H1 (cell line): ENCODE results near the gene ITPK1. TPM values are rescaled to one million over a fixed set of nuclear protein-coding genes. Genes with fewer than 3 reads are reported as not detected.

Experiments
- ASH2L ChIP-seq: fragments of 200-600, 300-600 bp; sonication (generic); IDR thresholded peaks from one replicate; pipeline ENCODE4 v1.7.1; 2017; ENCODE audit warnings: low read length
- CBX5 ChIP-seq: fragments of 300-800, 300-1000 bp; sonication (generic); IDR thresholded peaks from 2 replicates; pipeline ENCODE4 v1.7.1; 2016; ENCODE audit warnings: antibody characterized with exemption, low read length, low read depth
- CBX8 ChIP-seq: fragments of 300-800, 300-1000 bp; sonication (generic); IDR thresholded peaks from 2 replicates; pipeline ENCODE4 v1.7.1; 2016; ENCODE audit warnings: low read depth, low read length, borderline replicate concordance
- HDAC2 ChIP-seq, 2 experiments: fragments of 300-600 bp in 1 of 2; sonication (generic) in 1 of 2; IDR thresholded peaks; 2 replicates each; pipeline ENCODE4 v1.6.1; 2011 to 2012; ENCODE audit warnings: low read depth in 2 of 2, low read length in 2 of 2, mild to moderate bottlenecking in 2 of 2, moderate library complexity in 2 of 2, borderline replicate concordance in 1 of 2, inconsistent platforms in 1 of 2
- NRF1 ChIP-seq: IDR thresholded peaks from 2 replicates; pipeline ENCODE4 v1.6.1; 2011; ENCODE audit warnings: mild to moderate bottlenecking, low read depth, low read length, improper control_type of control experiment
- POLR2A ChIP-seq, 2 experiments: IDR thresholded peaks; 1 replicate in 1 of 2; 2 replicates in 1 of 2; pipeline ENCODE4 v1.6.1; 2011; ENCODE audit warnings: low read depth in 2 of 2, low read length in 2 of 2, mild to moderate bottlenecking in 2 of 2; ENCODE audit errors: control extremely low read depth in 1 of 2
- SAP30 ChIP-seq: fragments of 300-600 bp; sonication (generic); IDR thresholded peaks from 2 replicates; pipeline ENCODE4 v1.7.1; 2012; ENCODE audit warnings: low read length, moderate library complexity, mild to moderate bottlenecking, inconsistent platforms; ENCODE audit not compliant: insufficient read depth, insufficient replicate concordance
- SIX5 ChIP-seq: IDR thresholded peaks from 2 replicates; pipeline ENCODE4 v1.6.1; 2011; ENCODE audit warnings: mild to moderate bottlenecking, low read depth, low read length
- TAF1 ChIP-seq: IDR thresholded peaks from 2 replicates; pipeline ENCODE4 v1.6.1; 2011; ENCODE audit warnings: mild to moderate bottlenecking, low read depth, low read length
- polyA plus RNA-seq, 7 experiments: library from polyadenylated mRNA; depleted of rRNA in 3 of 7; stranded (reverse) in 5 of 7; unstranded in 2 of 7; fragments of >200 nt in 5 of 7; fragments of 200-250 nt in 2 of 7; gene quantifications; 1 replicate in 5 of 7; 2 replicates in 1 of 7; 4 replicates in 1 of 7; pipeline versions ENCODE4 v1.2.1 to v1.2.3, GENCODE V29; 2011 to 2013; ENCODE audit warnings: missing spikeins in 2 of 7, mixed read lengths in 2 of 7
- total RNA-seq: library from RNA; stranded (reverse); fragmentation: NEBNext Ultra II Directional; extraction: Animal tissue kit (Norgen Biotek cat#: 25700); gene quantifications from 2 replicates; pipeline ENCODE4 v1.2.1, GENCODE V29; 2021
- TF ChIP-seq, protein P1 (sequence below): IDR thresholded peaks from 2 replicates; pipeline ENCODE4 v1.6.1; 2011; ENCODE audit warnings: low read length, improper control_type of control experiment
- TF ChIP-seq, protein P2 (sequence below): IDR thresholded peaks from 2 replicates; pipeline ENCODE4 v1.6.1; 2011; ENCODE audit warnings: low read depth, mild to moderate bottlenecking, low read length; ENCODE audit not compliant: insufficient read depth

ITPK1 gene
- total and polyA plus RNA-seq, 2 of the 8 experiments (the other 6 are each of a cell fraction or from before 2014, with no cell fraction given): 108 to 143 TPM

DNA sequence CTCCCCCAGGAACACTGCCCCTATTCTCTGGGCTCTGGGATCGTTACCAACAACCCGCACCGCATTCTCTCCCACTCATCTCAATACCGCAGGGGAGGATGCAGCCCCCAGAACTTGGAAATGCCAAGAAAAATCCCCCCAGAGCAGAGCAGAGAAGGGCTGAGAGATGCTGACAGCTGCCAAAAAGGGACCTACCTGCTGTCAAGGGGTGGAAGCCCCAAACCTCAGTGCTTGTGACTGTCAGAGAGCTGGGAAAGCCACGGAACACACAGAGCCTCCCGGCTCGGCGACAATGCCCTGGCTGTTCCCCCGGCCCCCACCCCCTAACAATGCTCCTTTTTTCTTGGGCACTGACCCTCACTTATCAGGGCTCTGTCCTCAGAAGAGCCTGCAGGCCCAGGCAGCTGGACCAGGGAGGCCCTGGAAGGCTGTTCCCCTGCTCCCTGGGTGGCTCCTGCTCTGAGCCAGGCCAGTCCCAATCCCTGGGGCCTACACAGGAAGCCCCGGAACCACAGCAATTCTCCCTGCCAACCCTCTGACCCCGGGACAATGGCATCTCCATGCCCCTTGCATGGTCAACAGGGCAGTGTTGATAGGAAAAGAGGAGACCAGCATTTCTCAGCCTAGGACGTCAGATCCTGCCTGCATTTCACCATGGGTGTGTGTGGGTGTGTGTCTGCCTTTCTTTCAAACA is 78.9 kb downstream of the ITPK1 start (continued):
- TF ChIP-seq HDAC2 (IDR thresholded peaks at IDR 0.05; ENCODE audit: borderline replicate concordance in 1 of 2, low read depth in 2 of 2, low read length in 2 of 2): no peak
- no peak for TF ChIP-seq CBX8
- TF ChIP-seq ASH2L: no peak
- TF ChIP-seq, protein P1, sequence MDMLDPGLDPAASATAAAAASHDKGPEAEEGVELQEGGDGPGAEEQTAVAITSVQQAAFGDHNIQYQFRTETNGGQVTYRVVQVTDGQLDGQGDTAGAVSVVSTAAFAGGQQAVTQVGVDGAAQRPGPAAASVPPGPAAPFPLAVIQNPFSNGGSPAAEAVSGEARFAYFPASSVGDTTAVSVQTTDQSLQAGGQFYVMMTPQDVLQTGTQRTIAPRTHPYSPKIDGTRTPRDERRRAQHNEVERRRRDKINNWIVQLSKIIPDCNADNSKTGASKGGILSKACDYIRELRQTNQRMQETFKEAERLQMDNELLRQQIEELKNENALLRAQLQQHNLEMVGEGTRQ: no peak
- no peak for TF ChIP-seq CBX5
- TF ChIP-seq TAF1: no peak
- no peak for TF ChIP-seq POLR2A (IDR thresholded peaks at IDR 0.05; ENCODE audit: control extremely low read depth in 1 of 2, low read depth in 2 of 2, low read length in 2 of 2)
- no peak for TF ChIP-seq SAP30
- TF ChIP-seq NRF1: no peak
- TF ChIP-seq SIX5: no peak
- TF ChIP-seq, protein P2, sequence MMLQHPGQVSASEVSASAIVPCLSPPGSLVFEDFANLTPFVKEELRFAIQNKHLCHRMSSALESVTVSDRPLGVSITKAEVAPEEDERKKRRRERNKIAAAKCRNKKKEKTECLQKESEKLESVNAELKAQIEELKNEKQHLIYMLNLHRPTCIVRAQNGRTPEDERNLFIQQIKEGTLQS: no peak
- TF ChIP-seq, all 59 proteins: peak for 0
